GM12878 (cell line): ENCODE measurements around the gene SERPINE1. TPM values are rescaled to one million over a fixed set of nuclear protein-coding genes. Genes with fewer than 3 reads are reported as not detected.

ENCODE experiments used
- ATAC-seq: fragments of 200-7000 bp; cut with Tn5 transposase; 3 replicates; pipeline ENCODE4 v1.9.1; 2020; ENCODE audit warnings: mild to moderate bottlenecking, moderate library complexity
- BruUV-seq: library from RNA; stranded (reverse); fragments of 400-500 nt; replicated peaks from 2 replicates; lab custom pipeline; 2021; lab: Mats Ljungman, UMichigan
- CTCF ChIA-PET: fragments of 300-600 bp; sonication (Branson Sonifier 250); formaldehyde crosslinking; extraction: SDS; loops from one replicate; lab custom pipeline; 2021; ENCODE audit warnings: inconsistent platforms; lab: Yijun Ruan, JAX
- POLR2A ChIA-PET: fragments of 350-600 bp; formaldehyde crosslinking; extraction: SDS; loops from one replicate; lab custom pipeline; 2021; ENCODE audit warnings: inconsistent platforms; lab: Charles Lee
- RAD21 ChIA-PET: fragments of 300-600 bp; sonication (Branson Sonifier 250); formaldehyde crosslinking; loops from one replicate; lab custom pipeline; 2023; ENCODE audit warnings: antibody characterized with exemption; ENCODE audit not compliant: unreplicated experiment; lab: Charles Lee
- SMC1A ChIA-PET: fragments of 300-600 bp; sonication (Branson Sonifier 250); formaldehyde crosslinking; loops from one replicate; lab custom pipeline; 2023; ENCODE audit not compliant: unreplicated experiment, uncharacterized antibody; lab: Charles Lee
- DNase-seq: peaks from one replicate; pipeline ENCODE4 v3.0.0-alpha.2; 2011; ENCODE audit warnings: low read depth, low spot score
- FAIRE-seq: peaks from 3 replicates; lab custom pipeline; 2011; peaks lifted over from hg19 to GRCh38; lab: Jason Lieb, UNC
- H2AFZ ChIP-seq: 2 replicates; pipeline ENCODE4 v1.6.0; 2011; ENCODE audit warnings: low read depth, low read length, control low read depth; ENCODE audit not compliant: control insufficient read depth
- H3K27ac ChIP-seq: 2 replicates; pipeline ENCODE4 v1.5.1; 2011; ENCODE audit warnings: control low read depth; ENCODE audit not compliant: control insufficient read depth, insufficient read depth
- H3K27me3 ChIP-seq, 2 experiments: replicated peaks in 1 of 2; 2 replicates each; pipeline versions ENCODE4 v1.6.0 to v1.6.1; 2011; ENCODE audit warnings: low read length in 1 of 2; ENCODE audit not compliant: control insufficient read depth in 2 of 2, insufficient read depth in 2 of 2
- H3K36me3 ChIP-seq, 2 experiments: 2 replicates each; pipeline ENCODE4 v1.5.1; 2011; ENCODE audit warnings: low read length in 1 of 2; ENCODE audit not compliant: control insufficient read depth in 2 of 2, insufficient read depth in 2 of 2
- H3K4me1 ChIP-seq: 2 replicates; pipeline ENCODE4 v1.6.1; 2011; ENCODE audit warnings: mild to moderate bottlenecking, low read length, moderate library complexity, mixed read lengths; ENCODE audit not compliant: control insufficient read depth, insufficient read depth
- H3K4me2 ChIP-seq: 2 replicates; pipeline ENCODE4 v1.6.0; 2011; ENCODE audit warnings: control low read depth; ENCODE audit not compliant: control insufficient read depth, insufficient read depth
- H3K4me3 ChIP-seq: fragments of 200-600 bp; sonication (generic); 2 replicates; pipeline ENCODE4 v1.5.1; 2016
- H3K79me2 ChIP-seq: 2 replicates; pipeline ENCODE4 v1.6.0; 2011; ENCODE audit warnings: low read length; ENCODE audit not compliant: control insufficient read depth, insufficient read depth
- H3K9ac ChIP-seq: 2 replicates; pipeline ENCODE4 v1.8.0; 2011; ENCODE audit warnings: low read length, control low read depth, mixed read lengths; ENCODE audit not compliant: control insufficient read depth, insufficient read depth
- H3K9me3 ChIP-seq: replicated peaks from 3 replicates; pipeline ENCODE4 v1.5.1; 2011; ENCODE audit warnings: mild to moderate bottlenecking, low read length; ENCODE audit not compliant: control insufficient read depth, insufficient read depth
- H4K20me1 ChIP-seq: 2 replicates; pipeline ENCODE4 v1.6.0; 2011; ENCODE audit not compliant: control insufficient read depth, insufficient read depth
- CTCF ChIP-seq, 3 experiments: IDR thresholded peaks in 2 of 3; conservative IDR thresholded peaks in 1 of 3; 2 replicates each; pipeline ENCODE4 v1.5.1; 2011; ENCODE audit warnings: low read depth in 3 of 3, low read length in 3 of 3, mild to moderate bottlenecking in 3 of 3, control low read depth in 2 of 3, moderate library complexity in 2 of 3, inconsistent platforms in 1 of 3, mixed read lengths in 1 of 3; ENCODE audit not compliant: control insufficient read depth in 2 of 3, insufficient read depth in 1 of 3; ENCODE audit errors: extremely low read depth in 1 of 3
- ZNF217 ChIP-seq: fragments of 450-650 bp; IDR thresholded peaks from 2 replicates; pipeline ENCODE4 v1.6.1; 2017; ENCODE audit warnings: antibody characterized with exemption, mild to moderate bottlenecking
- WGBS: methylation state at CpG from one replicate; pipeline ENCODE4 v1.1.6; 2016; ENCODE audit warnings: low lambda C conversion rate; ENCODE audit not compliant: insufficient replicate concordance, insufficient coverage; ENCODE audit errors: missing lambda C conversion rate; 5-methylcytosine and 5-hydroxymethylcytosine counted together
- in situ Hi-C: fragments of 300-500 bp; cut with MboI; formaldehyde crosslinking; loops from 9 replicates; pipeline ENCODE4 v1.14.3; 2018; ENCODE audit warnings: mixed read lengths
- intact Hi-C: fragments of 100-400 bp; cut with micrococcal nuclease; formaldehyde crosslinking; loops from one replicate; pipeline ENCODE4 v1.14.2; 2022; ENCODE audit not compliant: unreplicated experiment
- polyA plus RNA-seq, 11 experiments: library from polyadenylated mRNA; depleted of rRNA in 4 of 11; unstranded in 6 of 11; stranded (reverse) in 5 of 11; fragments of >200 nt; fragmentation: Nextera tagmentation in 4 of 11; fragmentation: Illumina TruSeq in 1 of 11; extraction: Ambion mirVana in 4 of 11; extraction: Trizol in 1 of 11; gene quantifications; 1 replicate in 1 of 11; 2 replicates in 10 of 11; pipeline versions ENCODE4 v1.2.1 to v1.2.3, GENCODE V29; 2011 to 2016; ENCODE audit warnings: inconsistent platforms in 2 of 11, missing spikeins in 2 of 11, low read depth in 1 of 11
- total RNA-seq, 4 experiments: library from RNA; depleted of rRNA in 3 of 4; stranded (reverse); fragments of >200 nt in 3 of 4; fragmentation: Illumina TruSeq in 1 of 4; extraction: Trizol in 1 of 4; gene quantifications; 2 replicates each; pipeline versions ENCODE4 v1.2.1 to v1.2.3, GENCODE V29; 2013 to 2021

Gene SERPINE1
- total and polyA plus RNA-seq, 10 of the 15 experiments (the other 5 are each of a cell fraction or from before 2014, with no cell fraction given), result 0.20 to 2.4 (median 0.44) TPM

- no TSS peak for BruUV-seq
- WGBS, result 9% methylated on average over 13 of the region's 13 CpGs
- ChIA-PET RAD21 (interaction anchor here (2.7 kb wide), 1 partner anchor 27 kb away, joined by 20 read pairs; no protein-coding TSS in a partner anchor), POLR2A (no interaction called here), SMC1A (interaction anchor here (1.0 to 2.6 kb wide), 5 partner anchors 14 to 120 kb away, joined by 3 to 10 read pairs (median 3); no protein-coding TSS in a partner anchor), CTCF (interaction anchor here (1.0 to 6.1 kb wide), 3 partner anchors 21 to 35 kb away, joined by 3 to 80 read pairs (median 9); no protein-coding TSS in a partner anchor)
- Histone ChIP-seq H3K27ac (no peak overlapping the region), H3K4me1 (peaks cover 7% of the 10 kb centered on the region; the same call in 1 of the 2 replicates), H3K9me3 (no peaks in the 10 kb centered on the region; the same call in 2 of the 3 replicates), H3K9ac (no peak overlapping the region), H3K4me2 (no peak overlapping the region), H3K36me3 (no peaks in the 10 kb centered on the region), H3K79me2 (no peaks in the 10 kb centered on the region), H2AFZ (no peak overlapping the region), H3K4me3 (no peak overlapping the region), H3K27me3 (peaks cover 30 to 31% of the 10 kb centered on the region in 2 experiments), H4K20me1 (no peaks in the 10 kb centered on the region)
- intact Hi-C loops, result no loop called here
- no peak for ATAC-seq
- in situ Hi-C loops, result no loop called here
- TF ChIP-seq ZNF217, result no peak
- peak in 2 of 3 experiments; percentile 9 to 19; a peak in 2 of 6 replicates for TF ChIP-seq CTCF (IDR thresholded peaks at IDR 0.05 in 2 of 3, conservative IDR thresholded peaks at IDR 0.05 in 1 of 3; ENCODE audit: control insufficient read depth in 2 of 3, extremely low read depth in 1 of 3, insufficient read depth in 1 of 3, low read depth in 3 of 3, low read length in 3 of 3)
- DNase-seq, result no peak
- no peak for FAIRE-seq
These were observed 44.5 kb downstream of the SERPINE1 start for GRCh38 chr7:101171442-101171837.
